ENCODE measurements around the gene EMC8.

DNA sequence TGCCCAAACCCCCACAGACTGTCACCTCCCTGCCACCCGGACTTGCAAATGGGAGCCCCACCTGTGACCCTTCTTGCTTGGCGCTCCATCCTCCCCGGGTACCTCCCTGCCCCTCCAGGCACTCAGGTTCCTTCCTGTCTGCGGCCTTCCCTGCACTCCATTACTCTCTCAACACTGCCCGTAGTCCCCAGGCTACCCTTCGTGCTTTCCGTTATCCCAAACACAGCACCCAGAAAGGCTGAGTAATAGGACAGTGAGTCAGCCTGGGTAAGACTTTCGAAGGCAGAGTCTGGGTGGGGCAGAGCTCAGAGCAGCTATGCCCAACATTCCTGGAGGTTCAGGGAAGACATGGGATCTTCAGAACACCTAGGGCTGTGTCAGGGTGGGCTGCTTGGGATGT is 31.8 kb downstream of the EMC8 start:
- TF ChIP-seq, protein P1, sequence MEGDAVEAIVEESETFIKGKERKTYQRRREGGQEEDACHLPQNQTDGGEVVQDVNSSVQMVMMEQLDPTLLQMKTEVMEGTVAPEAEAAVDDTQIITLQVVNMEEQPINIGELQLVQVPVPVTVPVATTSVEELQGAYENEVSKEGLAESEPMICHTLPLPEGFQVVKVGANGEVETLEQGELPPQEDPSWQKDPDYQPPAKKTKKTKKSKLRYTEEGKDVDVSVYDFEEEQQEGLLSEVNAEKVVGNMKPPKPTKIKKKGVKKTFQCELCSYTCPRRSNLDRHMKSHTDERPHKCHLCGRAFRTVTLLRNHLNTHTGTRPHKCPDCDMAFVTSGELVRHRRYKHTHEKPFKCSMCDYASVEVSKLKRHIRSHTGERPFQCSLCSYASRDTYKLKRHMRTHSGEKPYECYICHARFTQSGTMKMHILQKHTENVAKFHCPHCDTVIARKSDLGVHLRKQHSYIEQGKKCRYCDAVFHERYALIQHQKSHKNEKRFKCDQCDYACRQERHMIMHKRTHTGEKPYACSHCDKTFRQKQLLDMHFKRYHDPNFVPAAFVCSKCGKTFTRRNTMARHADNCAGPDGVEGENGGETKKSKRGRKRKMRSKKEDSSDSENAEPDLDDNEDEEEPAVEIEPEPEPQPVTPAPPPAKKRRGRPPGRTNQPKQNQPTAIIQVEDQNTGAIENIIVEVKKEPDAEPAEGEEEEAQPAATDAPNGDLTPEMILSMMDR (IDR thresholded peaks at IDR 0.05) = no peak
- no peak for TF ChIP-seq RFX5 (IDR thresholded peaks at IDR 0.05; ENCODE audit: low read length)
